D721Med (cell line): ENCODE results near the gene CRK.

Experiments
- DNase-seq: peaks from one replicate; pipeline ENCODE4 v3.0.0; 2011; ENCODE audit warnings: low spot score; ENCODE audit not compliant: insufficient read length
- FAIRE-seq: peaks from 2 replicates; lab custom pipeline; 2011; peaks lifted over from hg19 to GRCh38; lab: Jason Lieb, UNC
- TF ChIP-seq, protein P1 (sequence below): IDR thresholded peaks from 2 replicates; pipeline ENCODE4 v1.5.1; 2012; ENCODE audit warnings: mild to moderate bottlenecking, control low read depth; ENCODE audit not compliant: insufficient read depth; ENCODE audit errors: missing control alignments

CRK gene

GRCh38 chr17:1372618-1373017, 83.4 kb downstream of the CRK start:
- FAIRE-seq (no peak), DNase-seq (no peak)

DNA sequence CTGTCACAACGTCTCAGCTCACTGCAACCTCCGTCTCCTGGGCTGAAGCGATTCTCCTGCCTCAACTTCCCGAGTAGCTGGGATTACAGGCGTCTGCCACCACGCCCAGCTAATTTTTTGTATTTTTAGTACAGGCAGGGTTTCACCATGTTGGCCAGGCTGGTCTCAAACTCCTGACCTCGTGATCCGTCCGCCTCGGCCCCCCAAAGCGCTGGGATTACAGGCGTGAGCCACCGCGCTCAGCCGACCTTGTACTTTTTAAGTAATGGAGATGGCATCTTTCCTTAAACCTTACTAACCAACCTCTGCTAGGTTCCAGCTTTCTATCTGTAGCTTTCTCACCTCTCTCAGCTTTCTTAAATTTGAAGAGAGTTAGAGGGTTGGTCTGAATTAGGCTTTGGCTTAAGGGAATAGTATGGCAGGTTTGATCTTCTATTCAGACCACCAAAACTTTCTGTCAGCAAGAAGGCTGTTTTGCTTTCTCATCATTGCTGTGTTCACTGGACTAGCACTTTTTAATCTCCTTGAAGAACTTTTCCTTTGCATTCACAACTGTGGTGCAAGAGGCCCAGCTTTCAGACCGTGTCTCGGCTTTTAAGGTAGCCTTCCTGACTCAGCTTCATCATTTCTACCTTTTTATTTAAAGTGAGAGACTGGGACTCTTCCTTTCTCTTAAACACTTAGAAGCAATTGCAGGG, 84.0 kb downstream of the CRK start:
- TF ChIP-seq, protein P1, sequence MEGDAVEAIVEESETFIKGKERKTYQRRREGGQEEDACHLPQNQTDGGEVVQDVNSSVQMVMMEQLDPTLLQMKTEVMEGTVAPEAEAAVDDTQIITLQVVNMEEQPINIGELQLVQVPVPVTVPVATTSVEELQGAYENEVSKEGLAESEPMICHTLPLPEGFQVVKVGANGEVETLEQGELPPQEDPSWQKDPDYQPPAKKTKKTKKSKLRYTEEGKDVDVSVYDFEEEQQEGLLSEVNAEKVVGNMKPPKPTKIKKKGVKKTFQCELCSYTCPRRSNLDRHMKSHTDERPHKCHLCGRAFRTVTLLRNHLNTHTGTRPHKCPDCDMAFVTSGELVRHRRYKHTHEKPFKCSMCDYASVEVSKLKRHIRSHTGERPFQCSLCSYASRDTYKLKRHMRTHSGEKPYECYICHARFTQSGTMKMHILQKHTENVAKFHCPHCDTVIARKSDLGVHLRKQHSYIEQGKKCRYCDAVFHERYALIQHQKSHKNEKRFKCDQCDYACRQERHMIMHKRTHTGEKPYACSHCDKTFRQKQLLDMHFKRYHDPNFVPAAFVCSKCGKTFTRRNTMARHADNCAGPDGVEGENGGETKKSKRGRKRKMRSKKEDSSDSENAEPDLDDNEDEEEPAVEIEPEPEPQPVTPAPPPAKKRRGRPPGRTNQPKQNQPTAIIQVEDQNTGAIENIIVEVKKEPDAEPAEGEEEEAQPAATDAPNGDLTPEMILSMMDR: no peak
- no peak for FAIRE-seq
- DNase-seq: no peak

More at GRCh38 chr17:1372618-1373017, 83.4 kb downstream of the CRK start:
- TF ChIP-seq, protein P1: no peak
